Activated T-helper 17 cell treated with anti-CD3 and anti-CD28 coated beads, Interleukin-2, amount 50 U/mL, for 72 hours (primary cell): ENCODE data around the gene TRERF1. TPM values are rescaled to one million over a fixed set of nuclear protein-coding genes. Genes with fewer than 3 reads are reported as not detected.

Experiments
- ATAC-seq: fragments of 150-1000 bp; cut with Tn5 transposase; replicated peaks from 2 replicates; pipeline ENCODE4 v1.10.0; 2021; ENCODE audit warnings: mild to moderate bottlenecking, moderate library complexity
- H3K27ac Mint-ChIP-seq: one replicate; pipeline ENCODE4 v1.8.0; 2022; ENCODE audit warnings: mixed read lengths
- H3K27me3 Mint-ChIP-seq: one replicate; pipeline ENCODE4 v1.8.0; 2022; ENCODE audit warnings: mixed read lengths
- H3K36me3 Mint-ChIP-seq: one replicate; pipeline ENCODE4 v1.8.0; 2022; ENCODE audit warnings: low read depth, mild to moderate bottlenecking, mixed read lengths
- H3K4me1 Mint-ChIP-seq: one replicate; pipeline ENCODE4 v1.8.0; 2022; ENCODE audit warnings: mixed read lengths
- H3K4me3 Mint-ChIP-seq: one replicate; pipeline ENCODE4 v1.8.0; 2022; ENCODE audit warnings: mild to moderate bottlenecking, mixed read lengths
- H3K9me3 Mint-ChIP-seq: one replicate; pipeline ENCODE4 v1.8.0; 2022; ENCODE audit warnings: mixed read lengths
- total RNA-seq, 2 donors: library from RNA; stranded (reverse); gene quantifications; one replicate each; pipeline ENCODE4 v1.2.3, GENCODE V29; 2022

TRERF1 gene
- total RNA-seq, 2 donors from 2014 or later, result 16.6 to 32.4 TPM

GRCh38 chr6:42424906-42425474, 26.7 kb downstream of the TRERF1 start:
- peak; percentile 17 for ATAC-seq
- H3K27ac Mint-ChIP-seq, result no peak overlapping the region
- H3K4me1 Mint-ChIP-seq, result peaks cover 52% of the 10 kb centered on the region
- H3K4me3 Mint-ChIP-seq, result peak overlapping the region; percentile 16
- H3K36me3 Mint-ChIP-seq, result peaks cover 14% of the 10 kb centered on the region
- H3K27me3 Mint-ChIP-seq, result no peaks in the 10 kb centered on the region
- no peaks in the 10 kb centered on the region for H3K9me3 Mint-ChIP-seq

GRCh38 chr6:42423244-42423643, 28.5 kb downstream of the TRERF1 start:
- Mint-ChIP-seq H3K9me3 (no peaks in the 10 kb centered on the region), H3K36me3 (peaks cover 9% of the 10 kb centered on the region), H3K27me3 (no peaks in the 10 kb centered on the region), H3K4me3 (peak overlapping the region; percentile 64), H3K27ac (peak overlapping the region; percentile 22), H3K4me1 (peaks cover 43% of the 10 kb centered on the region)
- peak; percentile 84 for ATAC-seq

- peaks cover 49% of the 10 kb centered on the region for H3K4me1 Mint-ChIP-seq
- H3K4me3 Mint-ChIP-seq, result no peak overlapping the region
- H3K27ac Mint-ChIP-seq, result no peak overlapping the region
- H3K36me3 Mint-ChIP-seq, result peaks cover 9% of the 10 kb centered on the region
- no peak for ATAC-seq
- no peaks in the 10 kb centered on the region for H3K9me3 Mint-ChIP-seq
- H3K27me3 Mint-ChIP-seq, result no peaks in the 10 kb centered on the region
Measured at GRCh38 chr6:42420741-42421140, 31.0 kb downstream of the TRERF1 start.

DNA sequence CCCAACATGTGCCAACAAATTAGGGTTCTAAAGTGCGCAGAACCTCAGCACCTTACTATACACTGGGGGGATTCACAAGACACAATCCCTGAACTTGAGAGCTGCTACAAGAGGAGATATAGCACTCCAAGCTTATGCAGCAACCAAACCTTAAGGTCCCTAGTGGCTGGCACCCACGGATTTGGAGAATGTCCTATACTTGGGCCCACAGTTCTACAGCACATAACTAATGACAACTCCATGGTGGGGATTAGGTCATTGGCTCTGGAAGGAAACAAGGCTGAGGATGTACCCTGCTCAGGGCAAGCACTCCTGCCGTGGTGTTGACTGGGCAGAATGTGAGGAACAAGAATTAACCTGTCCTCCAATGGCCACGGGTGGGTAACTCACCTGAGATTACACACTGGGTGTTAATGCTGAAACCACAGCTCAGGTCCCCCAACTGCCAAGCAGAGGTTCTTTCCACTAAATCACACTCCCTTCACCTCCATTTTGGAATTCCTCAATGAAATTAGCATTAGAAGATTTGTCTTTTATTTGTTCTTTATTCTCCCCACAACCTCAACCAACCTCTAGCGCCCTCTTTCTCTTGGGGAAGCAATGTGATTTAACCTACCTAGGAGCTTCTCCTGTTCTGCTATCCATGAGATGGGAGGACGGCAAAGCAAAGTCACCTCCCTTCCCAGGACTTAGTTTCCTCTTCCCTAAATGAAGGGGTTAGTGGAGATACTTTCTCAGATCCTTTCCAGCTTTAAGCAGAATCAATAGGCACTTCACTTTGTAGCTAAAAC, 32.0 kb downstream of the TRERF1 start:
- H3K36me3 Mint-ChIP-seq, result peaks cover 9% of the 10 kb centered on the region
- ATAC-seq, result no peak
- H3K4me1 Mint-ChIP-seq, result peaks cover 47% of the 10 kb centered on the region
- no peaks in the 10 kb centered on the region for H3K9me3 Mint-ChIP-seq
- H3K4me3 Mint-ChIP-seq, result no peak overlapping the region
- H3K27me3 Mint-ChIP-seq, result no peaks in the 10 kb centered on the region
- no peak overlapping the region for H3K27ac Mint-ChIP-seq

- ATAC-seq, result no peak
- H3K9me3 Mint-ChIP-seq, result no peaks in the 10 kb centered on the region
- H3K4me3 Mint-ChIP-seq, result peak overlapping the region; percentile 54
- H3K27me3 Mint-ChIP-seq, result no peaks in the 10 kb centered on the region
- peaks cover 47% of the 10 kb centered on the region for H3K4me1 Mint-ChIP-seq
- no peak overlapping the region for H3K27ac Mint-ChIP-seq
- H3K36me3 Mint-ChIP-seq, result peaks cover 9% of the 10 kb centered on the region
Measured at GRCh38 chr6:42418724-42419123, 33.0 kb downstream of the TRERF1 start.

DNA sequence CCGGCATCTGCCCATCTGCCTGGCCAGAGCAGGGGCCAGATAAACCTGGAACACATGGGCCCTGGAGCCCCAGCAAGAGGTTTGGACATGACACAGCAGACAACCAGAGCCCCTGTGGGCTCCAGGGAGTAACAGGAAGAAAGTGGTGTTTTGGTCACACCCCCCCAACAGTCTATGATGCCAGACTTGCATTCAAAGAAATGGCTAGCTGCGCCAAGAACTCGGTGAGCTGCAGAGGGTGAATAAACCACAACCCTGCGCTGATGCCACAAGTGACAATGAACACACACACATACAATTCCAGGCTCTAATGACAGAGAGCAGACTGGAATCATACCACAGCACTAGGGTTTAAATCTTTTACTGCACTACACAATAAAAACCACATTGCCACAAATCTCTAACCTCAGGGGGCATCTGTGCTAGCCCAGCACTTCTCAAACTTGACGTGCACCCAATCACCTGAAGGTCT, 34.0 kb downstream of the TRERF1 start:
- Mint-ChIP-seq H3K4me3 (peak overlapping the region; percentile 54), H3K9me3 (no peaks in the 10 kb centered on the region)
- ATAC-seq, result peak; percentile 88

DNA sequence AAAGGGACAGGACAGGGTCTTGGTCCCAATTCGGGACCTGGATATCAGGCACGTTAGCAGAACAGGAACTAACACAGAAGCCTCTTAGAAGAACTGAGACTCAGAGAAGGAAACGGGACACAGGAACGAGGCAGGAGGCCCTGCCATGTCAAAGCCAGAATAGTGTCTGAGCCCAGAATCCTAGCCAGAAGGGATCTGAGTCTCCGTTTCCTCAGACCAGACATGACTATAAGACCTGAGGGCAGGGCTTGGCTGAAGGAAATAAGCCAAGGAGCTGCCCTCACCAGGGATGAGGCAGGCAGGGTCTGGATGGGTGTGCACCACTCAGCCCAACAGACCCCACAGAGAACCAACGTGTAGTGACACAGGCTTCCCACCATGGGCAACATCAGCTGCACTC, 40.3 kb downstream of the TRERF1 start:
- Mint-ChIP-seq H3K4me3 (no peak overlapping the region), H3K27ac (no peak overlapping the region), H3K27me3 (no peaks in the 10 kb centered on the region), H3K9me3 (no peaks in the 10 kb centered on the region), H3K36me3 (no peaks in the 10 kb centered on the region), H3K4me1 (peaks cover 23% of the 10 kb centered on the region)
- no peak for ATAC-seq

More for the DNA sequence above, 34.0 kb downstream of the TRERF1 start:
- Mint-ChIP-seq H3K27me3 (no peaks in the 10 kb centered on the region), H3K4me1 (peaks cover 38% of the 10 kb centered on the region), H3K36me3 (peaks cover 4% of the 10 kb centered on the region), H3K27ac (peak overlapping the region; percentile 36)

DNA sequence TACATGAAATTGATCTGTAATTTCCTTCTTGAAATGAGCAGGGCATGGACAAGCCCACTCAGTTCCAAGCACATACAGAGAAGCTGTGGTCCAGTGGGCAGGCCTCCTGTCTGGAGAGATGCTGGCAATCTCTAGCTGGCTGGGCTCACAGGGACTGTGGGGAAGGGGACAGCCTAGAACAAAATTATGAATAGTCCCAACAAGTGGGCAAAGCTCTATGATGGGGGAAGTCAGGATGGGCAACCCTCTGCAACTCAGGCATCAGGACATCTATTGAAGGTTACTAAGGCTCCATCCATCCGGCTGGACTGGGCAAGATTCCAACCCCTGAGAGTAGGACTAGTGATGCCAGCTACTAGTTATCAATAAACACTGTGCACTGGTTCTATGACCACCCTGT, 40.9 kb downstream of the TRERF1 start:
- Mint-ChIP-seq H3K9me3 (no peaks in the 10 kb centered on the region), H3K4me1 (peaks cover 22% of the 10 kb centered on the region), H3K27me3 (no peaks in the 10 kb centered on the region), H3K36me3 (no peaks in the 10 kb centered on the region), H3K4me3 (no peak overlapping the region), H3K27ac (peak overlapping the region; percentile 34)
- ATAC-seq, result no peak

DNA sequence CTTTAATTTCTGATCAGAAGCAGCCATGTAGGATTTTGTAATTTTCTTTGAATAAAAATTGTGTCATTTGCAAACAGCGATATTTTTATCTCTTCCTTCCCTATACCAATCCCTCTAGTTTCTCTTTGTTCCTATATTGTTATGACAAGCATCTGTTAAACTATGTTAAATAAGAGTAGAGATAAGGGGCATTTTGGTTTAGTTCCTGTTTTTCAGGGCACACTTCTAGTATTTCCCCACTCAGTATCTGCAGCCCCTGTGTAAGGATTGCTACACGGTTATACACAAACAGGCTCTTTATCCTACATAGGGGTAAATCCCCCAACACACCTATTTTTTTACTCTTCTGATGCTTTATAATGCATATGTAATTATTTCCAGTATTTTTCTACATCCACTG, 42.1 kb downstream of the TRERF1 start:
- Mint-ChIP-seq H3K27me3 (no peaks in the 10 kb centered on the region), H3K36me3 (no peaks in the 10 kb centered on the region), H3K4me1 (peaks cover 27% of the 10 kb centered on the region), H3K4me3 (no peak overlapping the region), H3K9me3 (no peaks in the 10 kb centered on the region), H3K27ac (no peak overlapping the region)
- ATAC-seq, result no peak

- Mint-ChIP-seq H3K4me3 (peak overlapping the region; percentile 75), H3K27me3 (no peaks in the 10 kb centered on the region), H3K9me3 (no peaks in the 10 kb centered on the region), H3K36me3 (no peaks in the 10 kb centered on the region), H3K27ac (peak overlapping the region; percentile 81), H3K4me1 (peaks cover 37% of the 10 kb centered on the region)
- ATAC-seq, result peak; percentile 94
Measured at GRCh38 chr6:42407379-42407778, 44.3 kb downstream of the TRERF1 start.

DNA sequence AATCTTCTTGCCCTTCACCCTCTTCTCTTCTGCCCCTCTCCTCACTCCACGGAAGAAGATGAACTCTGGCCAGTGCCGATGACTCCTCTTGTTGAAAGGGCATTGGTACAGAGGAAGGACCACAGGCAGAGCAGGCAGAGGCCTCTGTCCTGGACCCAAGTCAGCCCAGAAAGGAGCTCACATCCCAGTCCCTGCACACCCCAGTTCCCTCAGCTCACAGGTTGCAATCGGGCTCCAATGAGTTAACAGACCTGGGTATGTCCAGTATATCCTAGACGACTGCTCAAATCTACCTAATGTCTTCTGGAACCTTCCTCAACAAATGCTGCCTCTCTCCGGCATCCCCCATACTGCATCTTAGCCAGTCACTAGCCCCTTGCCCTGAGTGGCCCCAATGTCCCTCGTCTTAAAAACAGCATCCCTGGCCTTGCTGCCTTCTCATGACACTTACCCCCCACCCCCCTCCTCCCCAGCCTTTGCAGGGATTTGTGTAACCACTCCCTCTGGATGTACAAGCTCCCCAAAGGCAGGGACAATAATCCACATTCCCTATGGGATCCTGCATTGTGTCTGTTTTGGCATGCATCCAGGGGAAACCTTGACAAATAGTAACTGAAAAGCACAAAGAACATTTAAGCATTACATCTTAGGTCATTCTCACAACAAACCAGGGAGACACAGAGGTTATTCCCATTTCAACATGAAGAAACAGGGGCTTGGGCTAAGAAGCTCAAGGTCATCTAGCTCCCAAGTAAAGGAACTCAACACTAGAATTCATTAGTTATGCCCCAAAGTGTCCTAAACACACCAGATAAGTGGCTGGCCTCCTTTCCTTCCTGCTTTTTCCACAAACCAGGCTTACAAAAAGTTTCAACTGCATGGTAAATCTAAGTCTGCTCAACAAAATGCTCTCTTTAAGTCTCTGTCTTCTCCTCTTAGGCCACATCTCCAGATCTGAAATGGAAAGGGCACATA, 45.1 kb downstream of the TRERF1 start:
- Mint-ChIP-seq H3K4me3 (peak overlapping the region; percentile 75), H3K27me3 (no peaks in the 10 kb centered on the region), H3K27ac (peak overlapping the region; percentile 81), H3K36me3 (no peaks in the 10 kb centered on the region), H3K9me3 (no peaks in the 10 kb centered on the region), H3K4me1 (peaks cover 38% of the 10 kb centered on the region)
- no peak for ATAC-seq

DNA sequence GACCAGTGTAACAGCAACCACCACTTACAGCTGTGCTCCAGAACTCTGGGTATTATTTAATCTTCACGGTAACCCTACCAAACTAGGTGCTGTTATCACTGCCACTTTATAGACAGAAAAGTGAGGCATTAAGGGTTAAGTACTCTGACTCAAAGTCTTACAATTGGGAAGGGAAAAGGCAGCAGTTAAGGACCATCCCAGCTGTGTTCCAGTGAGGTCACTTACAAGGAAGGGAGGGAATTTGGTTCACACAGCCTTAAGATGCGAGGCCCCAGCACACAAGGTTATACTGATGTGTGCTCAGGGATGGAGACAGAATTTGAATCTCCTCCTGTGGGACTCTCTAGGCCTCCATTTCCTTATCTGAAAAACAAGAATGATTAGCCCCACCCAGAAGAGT, 46.7 kb downstream of the TRERF1 start:
- peak overlapping the region; percentile 58 for H3K4me3 Mint-ChIP-seq
- no peak for ATAC-seq
- H3K27ac Mint-ChIP-seq, result peak overlapping the region; percentile 58
- no peaks in the 10 kb centered on the region for H3K27me3 Mint-ChIP-seq
- H3K36me3 Mint-ChIP-seq, result no peaks in the 10 kb centered on the region
- no peaks in the 10 kb centered on the region for H3K9me3 Mint-ChIP-seq
- H3K4me1 Mint-ChIP-seq, result peaks cover 42% of the 10 kb centered on the region

DNA sequence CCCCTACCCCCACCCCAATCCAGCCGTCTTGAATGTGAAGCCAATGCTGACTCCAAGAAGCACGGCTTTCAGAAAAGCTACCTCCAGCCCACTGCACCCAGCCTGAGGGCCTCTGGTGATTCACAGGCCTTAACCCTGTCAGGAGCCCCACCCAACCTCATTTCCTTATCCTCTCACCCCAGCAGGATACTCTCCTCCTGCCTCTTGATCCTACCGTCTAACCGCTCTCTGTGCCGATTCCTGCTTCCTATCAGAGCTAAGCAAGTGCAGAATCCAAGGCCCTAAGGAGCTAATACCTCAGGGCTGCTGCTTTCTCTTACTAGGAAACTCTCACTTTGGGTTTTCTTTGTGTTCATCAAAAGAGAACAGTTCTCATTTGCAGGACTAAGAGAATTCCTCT, 47.2 kb downstream of the TRERF1 start:
- Mint-ChIP-seq H3K4me1 (peaks cover 42% of the 10 kb centered on the region), H3K27me3 (no peaks in the 10 kb centered on the region), H3K27ac (peak overlapping the region; percentile 58), H3K4me3 (peak overlapping the region; percentile 58), H3K9me3 (no peaks in the 10 kb centered on the region), H3K36me3 (no peaks in the 10 kb centered on the region)
- ATAC-seq, result peak; percentile 33

DNA sequence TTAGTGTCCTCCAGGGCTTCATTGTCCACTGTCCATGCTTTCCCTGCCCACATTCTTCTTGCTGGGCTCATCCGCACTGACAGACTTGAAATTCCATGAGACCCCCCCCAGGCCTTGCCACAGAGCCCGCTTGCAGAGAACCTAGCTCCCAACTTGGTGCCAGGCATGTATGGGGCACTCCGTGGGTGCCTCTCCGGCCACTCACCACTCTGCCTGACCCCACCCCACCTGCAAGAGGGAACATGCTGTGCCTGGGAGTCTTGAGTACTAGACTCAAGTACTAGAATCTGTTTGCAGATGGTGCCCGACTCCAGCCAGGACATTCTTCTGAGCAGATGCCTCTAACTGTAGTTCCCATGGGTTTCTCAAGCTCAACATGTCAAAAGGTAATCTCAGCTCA, 47.9 kb downstream of the TRERF1 start:
- Mint-ChIP-seq H3K36me3 (peaks cover 2% of the 10 kb centered on the region), H3K4me3 (peak overlapping the region; percentile 60), H3K27me3 (no peaks in the 10 kb centered on the region)

More for the DNA sequence above, 47.9 kb downstream of the TRERF1 start:
- no peak for ATAC-seq
- H3K9me3 Mint-ChIP-seq, result no peaks in the 10 kb centered on the region
- peak overlapping the region; percentile 58 for H3K27ac Mint-ChIP-seq
- peaks cover 44% of the 10 kb centered on the region for H3K4me1 Mint-ChIP-seq
